ENCODE data around the gene MRS2.

MRS2 gene

GRCh38 chr6:24441599-24441904, 38.8 kb downstream of the MRS2 start:
- Histone ChIP-seq H3K4me2 (ENCODE audit: low read depth, low read length, poor library complexity, severe bottlenecking) (no peak overlapping the region), H2AFZ (ENCODE audit: low read depth, low read length, severe bottlenecking) (no peak overlapping the region), H3K9me2 (replicated peaks; ENCODE audit: insufficient read depth, low read length) (no peaks in the 10 kb centered on the region)

GRCh38 chr6:24444588-24444987, 41.9 kb downstream of the MRS2 start:
- no peak overlapping the region for H3K4me3 ChIP-seq (ENCODE audit: insufficient read depth, low read length, poor library complexity, severe bottlenecking)
- H3K27me3 ChIP-seq (ENCODE audit: low read length), result no peaks in the 10 kb centered on the region
- no peak overlapping the region for H2AFZ ChIP-seq (ENCODE audit: low read depth, low read length, severe bottlenecking)
- H3K4me2 ChIP-seq (ENCODE audit: low read depth, low read length, poor library complexity, severe bottlenecking), result no peak overlapping the region
- H3K9me2 ChIP-seq (replicated peaks; ENCODE audit: insufficient read depth, low read length), result no peaks in the 10 kb centered on the region
- no peak for TF ChIP-seq CTCF (IDR thresholded peaks at IDR 0.05; ENCODE audit: insufficient read depth, low read length, poor library complexity, severe bottlenecking)
- no peak for TF ChIP-seq EZH2phosphoT487 (conservative IDR thresholded peaks at IDR 0.05; ENCODE audit: low read length)
- H3K27ac ChIP-seq (ENCODE audit: low read depth, low read length), result no peak overlapping the region
- no peaks in the 10 kb centered on the region for H4K20me1 ChIP-seq (ENCODE audit: low read depth, low read length)
- H3K36me3 ChIP-seq (ENCODE audit: low read length), result no peaks in the 10 kb centered on the region
- H3K79me2 ChIP-seq (ENCODE audit: insufficient read depth, low read length), result no peaks in the 10 kb centered on the region
- H3K9me3 ChIP-seq (ENCODE audit: insufficient read depth, low read length), result no peaks in the 10 kb centered on the region
- H3F3A ChIP-seq (ENCODE audit: insufficient read depth), result no peaks in the 10 kb centered on the region
- H3K9ac ChIP-seq (ENCODE audit: low read length), result no peak overlapping the region

More at GRCh38 chr6:24441599-24441904, 38.8 kb downstream of the MRS2 start:
- Histone ChIP-seq H3F3A (ENCODE audit: insufficient read depth) (no peaks in the 10 kb centered on the region), H3K36me3 (ENCODE audit: low read length) (no peaks in the 10 kb centered on the region), H4K20me1 (ENCODE audit: low read depth, low read length) (no peaks in the 10 kb centered on the region), H3K4me3 (ENCODE audit: insufficient read depth, low read length, poor library complexity, severe bottlenecking) (no peak overlapping the region), H3K27me3 (ENCODE audit: low read length) (no peaks in the 10 kb centered on the region), H3K27ac (ENCODE audit: low read depth, low read length) (no peak overlapping the region), H3K79me2 (ENCODE audit: insufficient read depth, low read length) (no peaks in the 10 kb centered on the region), H3K9ac (ENCODE audit: low read length) (no peak overlapping the region), H3K9me3 (ENCODE audit: insufficient read depth, low read length) (no peaks in the 10 kb centered on the region)
- TF ChIP-seq EZH2phosphoT487 (conservative IDR thresholded peaks at IDR 0.05; ENCODE audit: low read length) (no peak), CTCF (IDR thresholded peaks at IDR 0.05; ENCODE audit: insufficient read depth, low read length, poor library complexity, severe bottlenecking) (no peak)

GRCh38 chr6:24445704-24446103, 43.0 kb downstream of the MRS2 start:
- Histone ChIP-seq H3K9me3 (ENCODE audit: insufficient read depth, low read length) (no peaks in the 10 kb centered on the region), H3K79me2 (ENCODE audit: insufficient read depth, low read length) (no peaks in the 10 kb centered on the region), H2AFZ (ENCODE audit: low read depth, low read length, severe bottlenecking) (no peak overlapping the region), H3K4me3 (ENCODE audit: insufficient read depth, low read length, poor library complexity, severe bottlenecking) (no peak overlapping the region), H3K9ac (ENCODE audit: low read length) (no peak overlapping the region), H3K27me3 (ENCODE audit: low read length) (no peaks in the 10 kb centered on the region), H3K27ac (ENCODE audit: low read depth, low read length) (no peak overlapping the region), H3K36me3 (ENCODE audit: low read length) (no peaks in the 10 kb centered on the region), H4K20me1 (ENCODE audit: low read depth, low read length) (no peaks in the 10 kb centered on the region), H3F3A (ENCODE audit: insufficient read depth) (no peaks in the 10 kb centered on the region), H3K4me2 (ENCODE audit: low read depth, low read length, poor library complexity, severe bottlenecking) (no peak overlapping the region), H3K9me2 (replicated peaks; ENCODE audit: insufficient read depth, low read length) (no peaks in the 10 kb centered on the region)
- TF ChIP-seq CTCF (IDR thresholded peaks at IDR 0.05; ENCODE audit: insufficient read depth, low read length, poor library complexity, severe bottlenecking), result no peak
- no peak for TF ChIP-seq EZH2phosphoT487 (conservative IDR thresholded peaks at IDR 0.05; ENCODE audit: low read length)

- Histone ChIP-seq H3K79me2 (ENCODE audit: insufficient read depth, low read length) (no peaks in the 10 kb centered on the region), H4K20me1 (ENCODE audit: low read depth, low read length) (no peaks in the 10 kb centered on the region), H3K4me2 (ENCODE audit: low read depth, low read length, poor library complexity, severe bottlenecking) (no peak overlapping the region), H3K9me3 (ENCODE audit: insufficient read depth, low read length) (no peaks in the 10 kb centered on the region), H3K9ac (ENCODE audit: low read length) (no peak overlapping the region), H2AFZ (ENCODE audit: low read depth, low read length, severe bottlenecking) (no peak overlapping the region), H3K4me3 (ENCODE audit: insufficient read depth, low read length, poor library complexity, severe bottlenecking) (no peak overlapping the region), H3K9me2 (replicated peaks; ENCODE audit: insufficient read depth, low read length) (no peaks in the 10 kb centered on the region), H3F3A (ENCODE audit: insufficient read depth) (no peaks in the 10 kb centered on the region), H3K27me3 (ENCODE audit: low read length) (no peaks in the 10 kb centered on the region), H3K27ac (ENCODE audit: low read depth, low read length) (no peak overlapping the region), H3K36me3 (ENCODE audit: low read length) (no peaks in the 10 kb centered on the region)
- TF ChIP-seq EZH2phosphoT487 (conservative IDR thresholded peaks at IDR 0.05; ENCODE audit: low read length), result no peak
- TF ChIP-seq CTCF (IDR thresholded peaks at IDR 0.05; ENCODE audit: insufficient read depth, low read length, poor library complexity, severe bottlenecking), result no peak
These were observed 43.9 kb downstream of the MRS2 start for GRCh38 chr6:24446670-24447069.

Data from SU-DHL-6 (cell line).